Ovary (tissue), 9 donors: ENCODE data around the gene ZBTB47. TPM values are rescaled to one million over a fixed set of nuclear protein-coding genes. Genes with fewer than 3 reads are reported as not detected.

Experiments
- DNase-seq, 5 donors: peaks; one replicate each; pipeline ENCODE4 v3.0.0-alpha.2; 2019 to 2020
- H3K27ac ChIP-seq, 2 donors: fragments of 200-600 bp; one replicate each; pipeline versions ENCODE4 v1.5.1 to v1.8.0; 2019 to 2022
- H3K27me3 ChIP-seq: fragments of 200-600 bp; one replicate; pipeline ENCODE4 v1.8.0; 2022
- H3K36me3 ChIP-seq: fragments of 200-600 bp; sonication (generic); one replicate; pipeline ENCODE4 v1.5.1; 2019
- H3K4me1 ChIP-seq: one replicate; pipeline ENCODE4 v1.8.1; 2013; ENCODE audit warnings: mild to moderate bottlenecking, moderate library complexity; ENCODE audit not compliant: insufficient read depth
- H3K4me3 ChIP-seq: fragments of 200-600 bp; sonication (generic); one replicate; pipeline ENCODE4 v1.5.1; 2017
- H3K9me3 ChIP-seq, 2 donors: fragments of 200-600 bp in 1 of 2; sonication (generic) in 1 of 2; one replicate each; pipeline versions ENCODE4 v1.5.1 to v1.8.1; 2013 to 2019; ENCODE audit warnings: mild to moderate bottlenecking in 1 of 2, moderate library complexity in 1 of 2
- CTCF ChIP-seq, 3 donors: fragments of 450-650 bp in 2 of 3; fragments of 200-600 bp in 1 of 3; IDR thresholded peaks; one replicate each; pipeline versions ENCODE4 v1.5.1 to v1.8.0; 2016 to 2022; ENCODE audit warnings: antibody characterized with exemption in 3 of 3, mild to moderate bottlenecking in 1 of 3
- EP300 ChIP-seq: sonication (generic); formaldehyde crosslinking; IDR thresholded peaks from one replicate; pipeline ENCODE4 v1.6.1; 2017; ENCODE audit warnings: antibody characterized with exemption
- POLR2A ChIP-seq: fragments of 450-650 bp; IDR thresholded peaks from one replicate; pipeline ENCODE4 v1.6.1; 2017; ENCODE audit warnings: antibody characterized with exemption, mild to moderate bottlenecking, moderate library complexity
- whole genome bisulfite sequencing, 3 donors: extraction: QIAGEN DNeasy Blood & Tissue Kit in 1 of 3; methylation state at CpG; one replicate each; pipeline versions ENCODE4 v1.1.5 to v1.1.7; 2013 to 2017; 5-methylcytosine and 5-hydroxymethylcytosine counted together
- intact Hi-C, 4 donors: fragments of 100-400 bp; cut with DNase I; formaldehyde crosslinking; loops; one replicate each; pipeline versions ENCODE4 v1.11.0 to v1.15.1; 2022 to 2023
- polyA plus RNA-seq, 2 donors: library from polyadenylated mRNA; stranded (reverse); fragments of 200-250 nt in 1 of 2; fragments of 350-450 nt in 1 of 2; fragmentation: Illumina TruSeq in 1 of 2; extraction: RNeasy Lipid Tissue Mini Kit (QIAGEN cat#74804) in 1 of 2; gene quantifications; one replicate each; pipeline ENCODE4 v1.2.3, GENCODE V29; 2013 to 2014
- total RNA-seq, 7 donors: library from RNA; depleted of rRNA in 2 of 7; stranded (reverse); fragments of >200 nt in 2 of 7; fragmentation: NEBNext Ultra II Directional in 3 of 7; extraction: Animal tissue kit (Norgen Biotek cat#: 25700) in 3 of 7; gene quantifications; one replicate each; pipeline versions ENCODE4 v1.1.0 to v1.2.4, GENCODE V29; 2016 to 2023
- donor health status: DM: no; HTN: no; CAD: no; lungs with moderate emphysema.
- donor health status: DM: no; HTN: no; CAD: no.
- donor health status: Bipolar disorder and iron deficiency.
- donor health status: DM: yes; HTN: yes; CAD: no.
- donor health status: DM: no; HTN: no; CAD: no.
- donor health status: DM: yes; HTN: yes; CAD: no.

Gene ZBTB47
- total and polyA plus RNA-seq, 9 donors = 7.7 to 41.9 (median 25.0) TPM

- Histone ChIP-seq H3K4me3 (no peak overlapping the region), H3K9me3 (no peaks in the 10 kb centered on the region), H3K27ac (no peak overlapping the region), H3K36me3 (no peaks in the 10 kb centered on the region), H3K27me3 (no peaks in the 10 kb centered on the region), H3K4me1 (no peaks in the 10 kb centered on the region)
- intact Hi-C loops = no loop called here
- no peak for DNase-seq
- no peak for TF ChIP-seq CTCF (IDR thresholded peaks at IDR 0.05)
- TF ChIP-seq EP300 = no peak
- TF ChIP-seq POLR2A = no peak
- 69 to 86% (median 77%) methylated on average over 2 of the region's 2 CpGs for WGBS, 3 donors
Measured at GRCh38 chr3:42678447-42678846, 24.9 kb downstream of the ZBTB47 start.

- Histone ChIP-seq H3K27ac (no peak overlapping the region), H3K9me3 (no peaks in the 10 kb centered on the region), H3K4me3 (no peak overlapping the region), H3K36me3 (no peaks in the 10 kb centered on the region), H3K4me1 (no peaks in the 10 kb centered on the region), H3K27me3 (no peaks in the 10 kb centered on the region)
- no peak for TF ChIP-seq CTCF (IDR thresholded peaks at IDR 0.05)
- no peak for TF ChIP-seq EP300
- no peak for TF ChIP-seq POLR2A
- DNase-seq = no peak
- 83 to 97% (median 96%) methylated on average over 1 of the region's 1 CpG for WGBS, 3 donors
- intact Hi-C loops = no loop called here
Measured at GRCh38 chr3:42680271-42680670, 26.8 kb downstream of the ZBTB47 start.

GRCh38 chr3:42680806-42681205 is 27.3 kb downstream of the ZBTB47 start:
- WGBS, 3 donors = 79 to 83% (median 80%) methylated on average over 4 of the region's 4 CpGs
- Histone ChIP-seq H3K27ac (no peak overlapping the region), H3K9me3 (no peaks in the 10 kb centered on the region), H3K4me1 (peaks cover 1% of the 10 kb centered on the region), H3K4me3 (no peak overlapping the region), H3K27me3 (no peaks in the 10 kb centered on the region), H3K36me3 (no peaks in the 10 kb centered on the region)
- DNase-seq = peak in 1 of 5 donors; percentile 6
- intact Hi-C loops = no loop called here
- TF ChIP-seq EP300 (no peak), POLR2A (no peak), CTCF (IDR thresholded peaks at IDR 0.05) (no peak)

GRCh38 chr3:42681361-42682038 is 28.0 kb downstream of the ZBTB47 start:
- Histone ChIP-seq H3K27me3 (no peaks in the 10 kb centered on the region), H3K9me3 (no peaks in the 10 kb centered on the region), H3K36me3 (no peaks in the 10 kb centered on the region), H3K4me3 (no peak overlapping the region), H3K4me1 (peaks cover 3% of the 10 kb centered on the region), H3K27ac (no peak overlapping the region)
- intact Hi-C loops = no loop called here
- WGBS, 3 donors = 78 to 83% (median 81%) methylated on average over 10 of the region's 10 CpGs
- no peak for DNase-seq
- TF ChIP-seq POLR2A = no peak
- TF ChIP-seq EP300 = no peak
- TF ChIP-seq CTCF (IDR thresholded peaks at IDR 0.05) = no peak
